DND-41 (cell line): ENCODE data around the gene DLGAP1.

Source experiments
- EZH2 ChIP-seq: IDR thresholded peaks from 3 replicates; pipeline ENCODE4 v1.6.1; 2012; ENCODE audit warnings: borderline replicate concordance, low read depth, mild to moderate bottlenecking, moderate library complexity, low read length, inconsistent platforms; ENCODE audit not compliant: severe bottlenecking
- TF ChIP-seq, protein P1 (sequence below): IDR thresholded peaks from 2 replicates; pipeline ENCODE4 v1.5.1; 2012; ENCODE audit warnings: borderline replicate concordance, low read length, moderate library complexity, mild to moderate bottlenecking; ENCODE audit not compliant: poor library complexity, severe bottlenecking; ENCODE audit errors: extremely low read depth

GRCh38 chr18:3510896-3511295 lies 944.2 kb downstream of the DLGAP1 start:
- TF ChIP-seq, protein P1, sequence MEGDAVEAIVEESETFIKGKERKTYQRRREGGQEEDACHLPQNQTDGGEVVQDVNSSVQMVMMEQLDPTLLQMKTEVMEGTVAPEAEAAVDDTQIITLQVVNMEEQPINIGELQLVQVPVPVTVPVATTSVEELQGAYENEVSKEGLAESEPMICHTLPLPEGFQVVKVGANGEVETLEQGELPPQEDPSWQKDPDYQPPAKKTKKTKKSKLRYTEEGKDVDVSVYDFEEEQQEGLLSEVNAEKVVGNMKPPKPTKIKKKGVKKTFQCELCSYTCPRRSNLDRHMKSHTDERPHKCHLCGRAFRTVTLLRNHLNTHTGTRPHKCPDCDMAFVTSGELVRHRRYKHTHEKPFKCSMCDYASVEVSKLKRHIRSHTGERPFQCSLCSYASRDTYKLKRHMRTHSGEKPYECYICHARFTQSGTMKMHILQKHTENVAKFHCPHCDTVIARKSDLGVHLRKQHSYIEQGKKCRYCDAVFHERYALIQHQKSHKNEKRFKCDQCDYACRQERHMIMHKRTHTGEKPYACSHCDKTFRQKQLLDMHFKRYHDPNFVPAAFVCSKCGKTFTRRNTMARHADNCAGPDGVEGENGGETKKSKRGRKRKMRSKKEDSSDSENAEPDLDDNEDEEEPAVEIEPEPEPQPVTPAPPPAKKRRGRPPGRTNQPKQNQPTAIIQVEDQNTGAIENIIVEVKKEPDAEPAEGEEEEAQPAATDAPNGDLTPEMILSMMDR = no peak
- no peak for TF ChIP-seq EZH2
